GM10248 (cell line): Measurements from ENCODE around the gene PRDM9.
"Not testable (repeated sequence)": the region's sequence is repeated elsewhere in the genome, so short reads cannot be mapped to it uniquely, and the experiment has no call there.

Source experiments
- CTCF ChIA-PET: fragments of 300-600 bp; sonication (Branson Sonifier 250); formaldehyde crosslinking; extraction: SDS; loops from one replicate; lab custom pipeline; 2021; ENCODE audit warnings: antibody characterized with exemption; lab: Yijun Ruan, JAX
- POLR2A ChIA-PET: fragments of 350-650 bp; sonication (Branson Sonifier 250); formaldehyde crosslinking; extraction: SDS; loops from one replicate; lab custom pipeline; 2020; ENCODE audit warnings: antibody characterized with exemption; lab: Yijun Ruan, JAX
- DNase-seq: peaks from one replicate; pipeline ENCODE4 v3.0.0; 2012; ENCODE audit errors: extremely low spot score
- TF ChIP-seq, protein P1 (sequence below): IDR thresholded peaks from 2 replicates; pipeline ENCODE4 v1.5.1; 2012; ENCODE audit warnings: mild to moderate bottlenecking, low read depth; ENCODE audit errors: extremely low read depth, missing control alignments, control extremely low read depth

The PRDM9 gene

DNA sequence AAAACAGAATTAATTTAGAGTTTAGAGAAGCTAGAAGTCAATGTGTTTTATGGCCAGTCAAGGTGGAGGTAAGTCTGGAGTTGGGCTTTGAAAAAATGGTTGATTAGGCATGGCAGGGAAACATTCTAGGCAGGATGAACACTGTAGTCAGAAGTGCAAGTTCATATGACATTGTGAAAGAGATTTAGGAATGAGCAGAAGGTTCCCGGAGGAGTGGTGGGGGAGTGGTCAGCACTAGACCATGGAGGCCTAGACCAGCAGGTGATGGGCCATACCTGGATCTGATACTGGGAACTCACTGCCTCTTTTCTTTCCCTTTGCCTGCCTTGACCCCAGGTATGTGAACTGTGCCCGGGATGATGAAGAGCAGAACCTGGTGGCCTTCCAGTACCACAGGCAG is 16.6 kb downstream of the PRDM9 start:
- no peak for DNase-seq
- TF ChIP-seq, protein P1, sequence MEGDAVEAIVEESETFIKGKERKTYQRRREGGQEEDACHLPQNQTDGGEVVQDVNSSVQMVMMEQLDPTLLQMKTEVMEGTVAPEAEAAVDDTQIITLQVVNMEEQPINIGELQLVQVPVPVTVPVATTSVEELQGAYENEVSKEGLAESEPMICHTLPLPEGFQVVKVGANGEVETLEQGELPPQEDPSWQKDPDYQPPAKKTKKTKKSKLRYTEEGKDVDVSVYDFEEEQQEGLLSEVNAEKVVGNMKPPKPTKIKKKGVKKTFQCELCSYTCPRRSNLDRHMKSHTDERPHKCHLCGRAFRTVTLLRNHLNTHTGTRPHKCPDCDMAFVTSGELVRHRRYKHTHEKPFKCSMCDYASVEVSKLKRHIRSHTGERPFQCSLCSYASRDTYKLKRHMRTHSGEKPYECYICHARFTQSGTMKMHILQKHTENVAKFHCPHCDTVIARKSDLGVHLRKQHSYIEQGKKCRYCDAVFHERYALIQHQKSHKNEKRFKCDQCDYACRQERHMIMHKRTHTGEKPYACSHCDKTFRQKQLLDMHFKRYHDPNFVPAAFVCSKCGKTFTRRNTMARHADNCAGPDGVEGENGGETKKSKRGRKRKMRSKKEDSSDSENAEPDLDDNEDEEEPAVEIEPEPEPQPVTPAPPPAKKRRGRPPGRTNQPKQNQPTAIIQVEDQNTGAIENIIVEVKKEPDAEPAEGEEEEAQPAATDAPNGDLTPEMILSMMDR, result no peak
- CTCF ChIA-PET, result no interaction called here
- POLR2A ChIA-PET, result no interaction called here

- TF ChIP-seq, protein P1, result no peak
- CTCF ChIA-PET, result no interaction called here
- POLR2A ChIA-PET, result no interaction called here
- no peak for DNase-seq
Measured at GRCh38 chr5:23525751-23526150, 18.3 kb downstream of the PRDM9 start.

DNA sequence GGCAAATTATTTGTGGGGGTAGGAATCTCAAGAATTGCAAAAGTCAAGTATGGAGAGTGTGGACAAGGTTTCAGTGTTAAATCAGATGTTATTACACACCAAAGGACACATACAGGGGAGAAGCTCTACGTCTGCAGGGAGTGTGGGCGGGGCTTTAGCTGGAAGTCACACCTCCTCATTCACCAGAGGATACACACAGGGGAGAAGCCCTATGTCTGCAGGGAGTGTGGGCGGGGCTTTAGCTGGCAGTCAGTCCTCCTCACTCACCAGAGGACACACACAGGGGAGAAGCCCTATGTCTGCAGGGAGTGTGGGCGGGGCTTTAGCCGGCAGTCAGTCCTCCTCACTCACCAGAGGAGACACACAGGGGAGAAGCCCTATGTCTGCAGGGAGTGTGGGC is 19.2 kb downstream of the PRDM9 start:
- DNase-seq, POLR2A ChIA-PET, CTCF ChIA-PET: not testable (repeated sequence)

- CTCF ChIA-PET, POLR2A ChIA-PET, DNase-seq: not testable (repeated sequence)
Measured at GRCh38 chr5:23527216-23527920, 20.0 kb downstream of the PRDM9 start.

- ChIA-PET POLR2A (no interaction called here), CTCF (no interaction called here)
- TF ChIP-seq, protein P1, result no peak
- DNase-seq, result no peak
Measured at GRCh38 chr5:23528677-23529076, 21.3 kb downstream of the PRDM9 start.

GRCh38 chr5:23530571-23530970 is 23.2 kb downstream of the PRDM9 start:
- DNase-seq, result no peak
- TF ChIP-seq, protein P1, result no peak
- ChIA-PET POLR2A (no interaction called here), CTCF (no interaction called here)

DNA sequence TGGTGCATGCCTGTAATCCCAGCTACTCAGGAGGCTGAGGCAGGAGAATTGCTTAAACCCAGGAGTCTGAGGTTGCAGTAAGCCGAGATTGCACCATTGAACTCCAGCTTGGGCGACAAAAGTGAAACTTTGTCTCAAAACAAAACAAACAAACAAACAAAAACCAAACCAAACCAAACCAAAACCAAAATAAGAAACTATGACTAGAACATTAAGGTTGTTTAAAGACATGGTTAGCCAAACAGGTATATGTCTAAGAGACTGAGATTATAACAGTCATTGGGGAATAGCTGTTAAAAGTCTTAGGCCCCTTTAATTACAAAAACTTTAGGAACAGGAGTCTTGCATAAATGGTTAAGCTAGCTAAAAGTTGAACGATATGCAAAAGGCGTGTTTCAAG is 63.6 kb downstream of the PRDM9 start:
- DNase-seq, result no peak
- TF ChIP-seq, protein P1, result no peak
- ChIA-PET POLR2A (no interaction called here), CTCF (no interaction called here)
